IMR-90 (cell line): ENCODE measurements around the gene COQ10A. TPM values are rescaled to one million over a fixed set of nuclear protein-coding genes. Genes with fewer than 3 reads are reported as not detected.

Experiments
- ATAC-seq: fragments of 200-7000 bp; cut with Tn5 transposase; 2 replicates; pipeline ENCODE4 v1.9.1; 2020; ENCODE audit warnings: low read depth, mild to moderate bottlenecking, moderate library complexity
- BruUV-seq: library from RNA; stranded (reverse); fragments of 400-500 nt; replicated peaks from 2 replicates; lab custom pipeline; 2021; lab: Mats Ljungman, UMichigan
- CTCF ChIA-PET: fragments of 300-600 bp; formaldehyde crosslinking; extraction: SDS; loops from one replicate; lab custom pipeline; 2021; ENCODE audit warnings: antibody characterized with exemption; lab: Yijun Ruan, JAX
- POLR2A ChIA-PET: fragments of 300-600 bp; sonication (Branson Sonifier 250); formaldehyde crosslinking; loops from one replicate; lab custom pipeline; 2022; ENCODE audit warnings: antibody characterized with exemption; ENCODE audit not compliant: unreplicated experiment; lab: Charles Lee
- DNase-seq: peaks from one replicate; pipeline ENCODE4 v3.0.0; 2013
- H2AFZ ChIP-seq: replicated peaks from 2 replicates; pipeline ENCODE3; 2013; ENCODE audit warnings: low read length, mild to moderate bottlenecking; ENCODE audit not compliant: poor library complexity
- H2AK5ac ChIP-seq: 2 replicates; pipeline ENCODE4 v1.6.1; 2013; ENCODE audit warnings: low read depth, low read length, inconsistent platforms
- H2AK9ac ChIP-seq: replicated peaks from 2 replicates; pipeline ENCODE3; 2013; ENCODE audit warnings: mild to moderate bottlenecking, low read depth, low read length, moderate library complexity; ENCODE audit not compliant: poor library complexity
- H2BK120ac ChIP-seq: 2 replicates; pipeline ENCODE4 v1.6.1; 2013; ENCODE audit warnings: low read depth, low read length, inconsistent platforms
- H2BK15ac ChIP-seq: 3 replicates; pipeline ENCODE4 v1.6.1; 2013; ENCODE audit warnings: low read depth, low read length, inconsistent platforms
- H2BK20ac ChIP-seq: 2 replicates; pipeline ENCODE4 v1.6.1; 2013; ENCODE audit warnings: low read depth, mild to moderate bottlenecking, inconsistent platforms, low read length, moderate library complexity
- H2BK5ac ChIP-seq: 2 replicates; pipeline ENCODE4 v1.6.1; 2013; ENCODE audit warnings: mild to moderate bottlenecking, low read depth, low read length, inconsistent platforms; ENCODE audit not compliant: poor library complexity, severe bottlenecking
- H3K14ac ChIP-seq: replicated peaks from 2 replicates; pipeline ENCODE4 v1.6.1; 2013; ENCODE audit warnings: low read depth, low read length, inconsistent platforms
- H3K18ac ChIP-seq: 2 replicates; pipeline ENCODE4 v1.6.1; 2013; ENCODE audit warnings: low read depth, low read length, control low read depth
- H3K23ac ChIP-seq: 2 replicates; pipeline ENCODE4 v1.6.1; 2013; ENCODE audit warnings: low read depth, low read length, inconsistent platforms
- H3K27ac ChIP-seq: 2 replicates; pipeline ENCODE4 v1.5.1; 2013; ENCODE audit warnings: mild to moderate bottlenecking, control low read depth, low read length; ENCODE audit not compliant: insufficient read depth
- H3K27me3 ChIP-seq: 2 replicates; pipeline ENCODE4 v1.6.1; 2013; ENCODE audit warnings: low read length; ENCODE audit not compliant: control insufficient read depth, insufficient read depth
- H3K36me3 ChIP-seq: 2 replicates; pipeline ENCODE4 v1.6.1; 2013; ENCODE audit warnings: low read length, mixed read lengths; ENCODE audit not compliant: control insufficient read depth, insufficient read depth
- H3K4ac ChIP-seq: 2 replicates; pipeline ENCODE4 v1.6.1; 2013; ENCODE audit warnings: low read depth, low read length, inconsistent platforms
- H3K4me1 ChIP-seq: 2 replicates; pipeline ENCODE4 v1.6.1; 2013; ENCODE audit warnings: low read length, mixed read lengths; ENCODE audit not compliant: control insufficient read depth, insufficient read depth
- H3K4me2 ChIP-seq: 2 replicates; pipeline ENCODE4 v1.6.1; 2013; ENCODE audit warnings: low read depth, mild to moderate bottlenecking, control low read depth, low read length, moderate library complexity
- H3K4me3 ChIP-seq: 2 replicates; pipeline ENCODE4 v1.5.1; 2013; ENCODE audit warnings: low read depth, mild to moderate bottlenecking, control low read depth, low read length, moderate library complexity; ENCODE audit not compliant: insufficient read depth
- H3K56ac ChIP-seq: 2 replicates; pipeline ENCODE4 v1.6.1; 2013; ENCODE audit warnings: low read length, inconsistent platforms; ENCODE audit not compliant: insufficient read depth; ENCODE audit errors: extremely low read depth
- H3K79me1 ChIP-seq, 2 experiments: 2 replicates each; pipeline ENCODE4 v1.6.1; 2013; ENCODE audit warnings: low read length in 2 of 2, inconsistent platforms in 1 of 2, low read depth in 1 of 2
- H3K9ac ChIP-seq: 2 replicates; pipeline ENCODE4 v1.6.1; 2013; ENCODE audit warnings: low read depth, low read length, control low read depth
- H3K9me1 ChIP-seq: 2 replicates; pipeline ENCODE4 v1.6.1; 2013; ENCODE audit warnings: low read length, inconsistent platforms; ENCODE audit not compliant: insufficient read depth
- H3K9me3 ChIP-seq: 2 replicates; pipeline ENCODE4 v1.6.1; 2013; ENCODE audit warnings: low read length; ENCODE audit not compliant: control insufficient read depth, insufficient read depth
- H4K20me1 ChIP-seq: 2 replicates; pipeline ENCODE4 v1.6.1; 2013; ENCODE audit warnings: low read length, inconsistent platforms; ENCODE audit not compliant: insufficient read depth
- H4K5ac ChIP-seq: 2 replicates; pipeline ENCODE4 v1.6.1; 2013; ENCODE audit warnings: mild to moderate bottlenecking, low read depth, low read length, control low read depth
- H4K8ac ChIP-seq, 2 experiments: 2 replicates each; pipeline ENCODE4 v1.6.1; 2013; ENCODE audit warnings: low read depth in 2 of 2, low read length in 2 of 2, control low read depth in 1 of 2, inconsistent platforms in 1 of 2
- H4K91ac ChIP-seq: 2 replicates; pipeline ENCODE4 v1.6.1; 2013; ENCODE audit warnings: low read depth, low read length, inconsistent platforms; ENCODE audit not compliant: insufficient read depth
- CEBPB ChIP-seq: IDR thresholded peaks from 2 replicates; pipeline ENCODE4 v1.6.1; 2012; ENCODE audit warnings: low read depth, low read length, improper control_type of control experiment
- ELK1 ChIP-seq: fragments of 150-350 bp; IDR thresholded peaks from 2 replicates; pipeline ENCODE4 v1.6.1; 2016; ENCODE audit warnings: low read depth, mild to moderate bottlenecking, low read length, moderate library complexity, borderline replicate concordance
- FOS ChIP-seq: fragments of 150-350 bp; IDR thresholded peaks from 2 replicates; pipeline ENCODE4 v1.6.1; 2016; ENCODE audit warnings: low read depth, low read length
- MXI1 ChIP-seq: IDR thresholded peaks from 2 replicates; pipeline ENCODE4 v1.6.1; 2012; ENCODE audit warnings: low read depth, mild to moderate bottlenecking, low read length, moderate library complexity, borderline replicate concordance
- POLR2A ChIP-seq: IDR thresholded peaks from 2 replicates; pipeline ENCODE4 v1.6.1; 2012; ENCODE audit warnings: mild to moderate bottlenecking, low read depth, low read length
- SMC3 ChIP-seq: fragments of 150-350 bp; IDR thresholded peaks from 2 replicates; pipeline ENCODE4 v1.6.1; 2016; ENCODE audit warnings: low read depth, mild to moderate bottlenecking, antibody characterized with exemption, low read length, moderate library complexity
- WGBS, 2 experiments: methylation state at CpG; one replicate each; pipeline versions ENCODE4 v1.1.5 to v1.1.7; 2013; ENCODE audit warnings: missing lambda C conversion rate in 2 of 2; ENCODE audit not compliant: insufficient read length in 1 of 2; ENCODE audit errors: extremely low coverage in 2 of 2; 5-methylcytosine and 5-hydroxymethylcytosine counted together
- dilution Hi-C: fragments of 300-500 bp; cut with HindIII; formaldehyde crosslinking; loops from one replicate; pipeline ENCODE4 v1.14.3; 2018; ENCODE audit warnings: low sequenced_read_pairs; ENCODE audit not compliant: unreplicated experiment
- in situ Hi-C: fragments of 300-500 bp; cut with MboI; formaldehyde crosslinking; loops from 3 replicates; pipeline ENCODE4 v1.14.3; 2019; ENCODE audit warnings: low sequenced_read_pairs, inconsistent platforms, mixed read lengths
- intact Hi-C: fragments of 100-400 bp; cut with micrococcal nuclease; formaldehyde crosslinking; loops from 2 replicates; pipeline ENCODE4 v1.10.0; 2022
- polyA plus RNA-seq, 3 experiments: library from polyadenylated mRNA; depleted of rRNA; stranded (reverse); fragments of >200 nt; gene quantifications; 2 replicates each; pipeline ENCODE4 v1.2.3, GENCODE V29; 2012; ENCODE audit warnings: low replicate concordance in 1 of 3
- total RNA-seq: library from RNA; depleted of rRNA; stranded (reverse); fragments of >200 nt; gene quantifications from 2 replicates; pipeline ENCODE4 v1.2.3, GENCODE V29; 2012

Gene COQ10A
- total and polyA plus RNA-seq, 2 of the 4 experiments (the other 2 are of a cell fraction) = 4.7 to 10.8 TPM

- peaks cover 3% of the 10 kb centered on the region; the same call in 1 of the 2 replicates for H3K4me1 ChIP-seq
- no peak overlapping the region for H3K4me3 ChIP-seq
- H4K91ac ChIP-seq = no peak overlapping the region
- DNase-seq (no peak), ATAC-seq (no peak)
- H4K8ac ChIP-seq = no peak overlapping the region
- ChIA-PET CTCF (interaction anchor here (0.7 kb wide), 1 partner anchor 10 kb away, joined by 3 read pairs; no protein-coding TSS in a partner anchor), POLR2A (no interaction called here)
- no peak overlapping the region for H2BK5ac ChIP-seq
- peaks cover 20% of the 10 kb centered on the region for H3K36me3 ChIP-seq
- intact Hi-C loops = no loop called here
- dilution Hi-C loops = no loop called here
- H3K27me3 ChIP-seq = no peaks in the 10 kb centered on the region
- no peaks in the 10 kb centered on the region for H3K9me3 ChIP-seq
- no peak overlapping the region for H2AK5ac ChIP-seq
- BruUV-seq = no TSS peak
- no peak overlapping the region for H2BK15ac ChIP-seq
- TF ChIP-seq POLR2A (no peak), ELK1 (no peak), FOS (no peak), MXI1 (no peak), SMC3 (no peak), CEBPB (no peak)
- H2BK120ac ChIP-seq = no peak overlapping the region
- H3K79me1 ChIP-seq = peaks cover 11 to 27% of the 10 kb centered on the region in 2 experiments
- H3K23ac ChIP-seq = no peak overlapping the region
- H3K56ac ChIP-seq = no peak overlapping the region
- H3K14ac ChIP-seq = no peak overlapping the region
- in situ Hi-C loops = no loop called here
- H2AFZ ChIP-seq = no peak overlapping the region
- no peak overlapping the region for H3K27ac ChIP-seq
- H3K4ac ChIP-seq = no peak overlapping the region
- peaks cover 7% of the 10 kb centered on the region; the same call in 1 of the 2 replicates for H3K9me1 ChIP-seq
- H3K4me2 ChIP-seq = no peak overlapping the region
- no peak overlapping the region for H2BK20ac ChIP-seq
- no peak overlapping the region for H2AK9ac ChIP-seq
- H3K9ac ChIP-seq = no peak overlapping the region
- no peak overlapping the region for H3K18ac ChIP-seq
- 0 out of 2 replicates have a peak, but pooled peaks cover 5% of the 10 kb centered on the region for H4K20me1 ChIP-seq
- no peak overlapping the region for H4K5ac ChIP-seq
- no CpG with 5 or more reads among the region's 3 CpGs for WGBS, 2 experiments
Measured at GRCh38 chr12:56304276-56304675, 37.5 kb downstream of the COQ10A start.
